MCF 10A (cell line): Measurements from ENCODE around the gene ALDH18A1. TPM values are rescaled to one million over a fixed set of nuclear protein-coding genes. Genes with fewer than 3 reads are reported as not detected.

Experiments
- BruUV-seq: library from RNA; stranded (reverse); fragments of 400-500 nt; replicated peaks from 2 replicates; lab custom pipeline; 2021; lab: Mats Ljungman, UMichigan
- CTCF ChIA-PET: fragments of 300-600 bp; sonication (Branson Sonifier 250); formaldehyde crosslinking; extraction: SDS; loops from one replicate; lab custom pipeline; 2021; ENCODE audit warnings: antibody characterized with exemption, inconsistent platforms; lab: Yijun Ruan, JAX
- POLR2A ChIA-PET: fragments of 300-600, 350-650 bp; sonication (Branson Sonifier 250); formaldehyde crosslinking; extraction: SDS; loops from one replicate; lab custom pipeline; 2020; ENCODE audit warnings: antibody characterized with exemption, inconsistent platforms; lab: Yijun Ruan, JAX
- DNase-seq: peaks from one replicate; pipeline ENCODE4 v3.0.0-alpha.2; 2018; ENCODE audit not compliant: unreplicated experiment
- H3K27ac Mint-ChIP-seq: one replicate; pipeline ENCODE4 v1.8.0; 2022; ENCODE audit warnings: mild to moderate bottlenecking, low read depth, mixed read lengths; ENCODE audit not compliant: unreplicated experiment
- H3K27me3 Mint-ChIP-seq: one replicate; pipeline ENCODE4 v1.8.0; 2022; ENCODE audit warnings: mixed read lengths; ENCODE audit not compliant: insufficient read depth, unreplicated experiment
- H3K36me3 Mint-ChIP-seq: one replicate; pipeline ENCODE4 v1.8.0; 2022; ENCODE audit warnings: mild to moderate bottlenecking, moderate library complexity, mixed read lengths; ENCODE audit not compliant: insufficient read depth, unreplicated experiment
- H3K4me1 Mint-ChIP-seq: one replicate; pipeline ENCODE4 v1.8.0; 2022; ENCODE audit warnings: mixed read lengths; ENCODE audit not compliant: insufficient read depth, unreplicated experiment
- H3K4me3 Mint-ChIP-seq: one replicate; pipeline ENCODE4 v1.8.0; 2022; ENCODE audit warnings: mild to moderate bottlenecking, moderate library complexity, mixed read lengths; ENCODE audit not compliant: unreplicated experiment
- H3K9me3 Mint-ChIP-seq: one replicate; pipeline ENCODE4 v1.8.0; 2022; ENCODE audit warnings: mixed read lengths; ENCODE audit not compliant: unreplicated experiment
- intact Hi-C: fragments of 100-400 bp; cut with micrococcal nuclease; formaldehyde crosslinking; loops from 2 replicates; pipeline ENCODE4 v1.14.1; 2022
- total RNA-seq: library from RNA; stranded (reverse); gene quantifications from 2 replicates; pipeline ENCODE4 v1.2.3, GENCODE V29; 2022
- TF ChIP-seq, protein P1 (sequence below): fragments of 200-600 bp; IDR thresholded peaks from one replicate; pipeline ENCODE4 v1.8.0; 2022; ENCODE audit warnings: antibody characterized with exemption, mild to moderate bottlenecking; ENCODE audit not compliant: unreplicated experiment

ALDH18A1 gene
- total RNA-seq, 1 experiment from 2014 or later = 91.0 TPM

DNA sequence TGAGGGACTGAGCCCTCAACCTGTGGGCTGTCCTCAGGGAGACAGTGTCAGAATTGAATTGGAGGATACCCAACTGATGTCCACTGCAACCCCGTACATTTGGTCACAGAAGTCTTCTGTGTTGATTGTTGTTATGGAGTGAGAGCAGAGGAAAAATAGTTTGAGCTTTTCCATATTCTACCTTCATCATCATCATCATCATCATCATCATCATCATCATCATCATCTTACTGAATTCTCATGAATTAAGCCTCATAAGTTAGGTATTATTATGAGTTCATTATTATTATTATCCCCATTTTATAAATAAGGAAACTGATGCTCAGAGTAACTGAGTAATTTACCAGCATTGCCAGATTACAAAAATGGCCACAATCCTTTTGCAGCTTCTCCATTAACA is 8.4 kb downstream of the ALDH18A1 start:
- Mint-ChIP-seq H3K36me3 (peaks cover 81% of the 10 kb centered on the region), H3K4me1 (no peaks in the 10 kb centered on the region), H3K4me3 (no peak overlapping the region), H3K27me3 (no peaks in the 10 kb centered on the region), H3K9me3 (peaks cover 7% of the 10 kb centered on the region), H3K27ac (no peak overlapping the region)
- no peak for DNase-seq
- TF ChIP-seq, protein P1, sequence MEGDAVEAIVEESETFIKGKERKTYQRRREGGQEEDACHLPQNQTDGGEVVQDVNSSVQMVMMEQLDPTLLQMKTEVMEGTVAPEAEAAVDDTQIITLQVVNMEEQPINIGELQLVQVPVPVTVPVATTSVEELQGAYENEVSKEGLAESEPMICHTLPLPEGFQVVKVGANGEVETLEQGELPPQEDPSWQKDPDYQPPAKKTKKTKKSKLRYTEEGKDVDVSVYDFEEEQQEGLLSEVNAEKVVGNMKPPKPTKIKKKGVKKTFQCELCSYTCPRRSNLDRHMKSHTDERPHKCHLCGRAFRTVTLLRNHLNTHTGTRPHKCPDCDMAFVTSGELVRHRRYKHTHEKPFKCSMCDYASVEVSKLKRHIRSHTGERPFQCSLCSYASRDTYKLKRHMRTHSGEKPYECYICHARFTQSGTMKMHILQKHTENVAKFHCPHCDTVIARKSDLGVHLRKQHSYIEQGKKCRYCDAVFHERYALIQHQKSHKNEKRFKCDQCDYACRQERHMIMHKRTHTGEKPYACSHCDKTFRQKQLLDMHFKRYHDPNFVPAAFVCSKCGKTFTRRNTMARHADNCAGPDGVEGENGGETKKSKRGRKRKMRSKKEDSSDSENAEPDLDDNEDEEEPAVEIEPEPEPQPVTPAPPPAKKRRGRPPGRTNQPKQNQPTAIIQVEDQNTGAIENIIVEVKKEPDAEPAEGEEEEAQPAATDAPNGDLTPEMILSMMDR = no peak
- intact Hi-C loops = no loop called here
- POLR2A ChIA-PET = no interaction called here
- CTCF ChIA-PET = interaction anchor here (0.9 to 3.2 kb wide), 3 partner anchors 18 to 273 kb away, joined by 3 to 16 read pairs (median 3); no protein-coding TSS in a partner anchor
- BruUV-seq = no TSS peak

- BruUV-seq = no TSS peak
- intact Hi-C loops = no loop called here
- peaks cover 77% of the 10 kb centered on the region for H3K36me3 Mint-ChIP-seq
- no peak overlapping the region for H3K27ac Mint-ChIP-seq
- DNase-seq = no peak
- no peak overlapping the region for H3K4me3 Mint-ChIP-seq
- ChIA-PET CTCF (interaction anchor here (0.5 kb wide), 1 partner anchor 496 kb away, joined by 3 read pairs; no protein-coding TSS in a partner anchor), POLR2A (no interaction called here)
- TF ChIP-seq, protein P1 = no peak
- H3K4me1 Mint-ChIP-seq = no peaks in the 10 kb centered on the region
- no peaks in the 10 kb centered on the region for H3K27me3 Mint-ChIP-seq
- H3K9me3 Mint-ChIP-seq = peaks cover 2% of the 10 kb centered on the region
These were observed 10.4 kb downstream of the ALDH18A1 start for GRCh38 chr10:95646160-95646559.

GRCh38 chr10:95644901-95645300 is 11.6 kb downstream of the ALDH18A1 start:
- ChIA-PET POLR2A (interaction anchor here (0.7 to 1.3 kb wide), 2 partner anchors 9 to 12 kb away, joined by 3 read pairs; partner anchors contain the start of gene ALDH18A1), CTCF (interaction anchor here (1.0 kb wide), 1 partner anchor 207 kb away, joined by 3 read pairs; no protein-coding TSS in a partner anchor)
- no TSS peak for BruUV-seq
- peak overlapping the region; percentile 21 for H3K27ac Mint-ChIP-seq
- H3K4me3 Mint-ChIP-seq = no peak overlapping the region
- TF ChIP-seq, protein P1 = no peak
- no peak for DNase-seq
- H3K4me1 Mint-ChIP-seq = no peaks in the 10 kb centered on the region
- peaks cover 77% of the 10 kb centered on the region for H3K36me3 Mint-ChIP-seq
- no peaks in the 10 kb centered on the region for H3K27me3 Mint-ChIP-seq
- intact Hi-C loops = no loop called here
- no peaks in the 10 kb centered on the region for H3K9me3 Mint-ChIP-seq

- no peaks in the 10 kb centered on the region for H3K9me3 Mint-ChIP-seq
- peaks cover 67% of the 10 kb centered on the region for H3K36me3 Mint-ChIP-seq
- ChIA-PET CTCF (interaction anchor here (0.7 to 1.1 kb wide), 4 partner anchors 8 to 27 kb away, joined by 3 to 4 read pairs (median 4); no protein-coding TSS in a partner anchor), POLR2A (no interaction called here)
- no peaks in the 10 kb centered on the region for H3K27me3 Mint-ChIP-seq
- no peak for DNase-seq
- intact Hi-C loops = no loop called here
- H3K27ac Mint-ChIP-seq = no peak overlapping the region
- no peak overlapping the region for H3K4me3 Mint-ChIP-seq
- TF ChIP-seq, protein P1 = no peak
- H3K4me1 Mint-ChIP-seq = no peaks in the 10 kb centered on the region
- no TSS peak for BruUV-seq
These were observed 15.6 kb downstream of the ALDH18A1 start for GRCh38 chr10:95640891-95641315.
